Upper lobe of left lung (tissue), 4 donors: Measurements from ENCODE around the gene DIP2C.

Experiments
- EP300 ChIP-seq, 4 donors: sonication (generic); formaldehyde crosslinking; IDR thresholded peaks; one replicate each; pipeline ENCODE4 v1.5.1; 2017; ENCODE audit warnings: antibody characterized with exemption in 4 of 4, control low read depth in 2 of 4
- TF ChIP-seq, protein P1 (sequence below), 6 experiments: fragments of 450-650 bp in 4 of 6; fragments of 200-600 bp in 2 of 6; sonication (generic) in 2 of 6; IDR thresholded peaks; one replicate each; pipeline ENCODE4 v1.5.1; 2016 to 2019; ENCODE audit warnings: antibody characterized with exemption in 6 of 6

DNA sequence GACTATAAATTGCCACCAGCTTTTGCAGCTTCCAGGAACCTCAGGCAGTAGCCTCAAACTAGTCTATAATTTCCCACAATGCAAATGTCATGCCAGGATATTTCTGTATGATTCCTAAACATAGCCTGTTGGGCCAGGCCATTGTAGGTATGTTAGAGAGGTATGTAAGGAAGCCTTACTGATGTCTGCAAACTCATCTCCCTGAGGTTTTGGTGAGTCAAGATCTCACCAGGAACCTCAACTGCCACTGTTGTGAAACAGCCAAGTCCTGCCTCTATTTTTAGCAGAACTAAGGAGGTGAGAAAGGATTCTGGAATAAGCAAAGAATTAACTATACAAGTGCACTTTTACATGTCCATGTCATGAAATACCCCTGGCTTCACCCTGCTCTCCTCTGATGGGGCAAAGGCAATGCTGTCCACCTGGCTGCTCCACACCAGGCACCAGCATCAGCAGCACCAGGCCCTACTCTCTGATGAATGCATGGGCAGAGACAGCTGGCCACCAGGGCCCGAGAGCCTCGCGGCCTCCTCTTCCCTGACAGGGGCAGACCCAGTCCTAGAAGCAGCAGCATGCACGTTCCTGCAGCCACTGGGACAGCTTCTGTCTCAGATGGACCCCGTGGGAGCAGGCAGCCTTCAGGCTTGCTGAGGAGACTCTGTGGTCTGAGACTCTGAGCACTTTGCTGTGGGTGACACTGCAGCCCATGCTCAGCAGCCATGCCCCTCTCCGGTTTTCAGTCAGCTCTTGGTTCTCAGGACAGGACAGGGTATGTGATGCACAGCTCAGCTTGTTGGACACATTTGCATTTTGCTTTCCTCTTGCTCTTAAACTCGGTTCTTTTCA lies 407.0 kb downstream of the DIP2C start:
- no peak for TF ChIP-seq EP300 (IDR thresholded peaks at IDR 0.05)
- TF ChIP-seq, protein P1, sequence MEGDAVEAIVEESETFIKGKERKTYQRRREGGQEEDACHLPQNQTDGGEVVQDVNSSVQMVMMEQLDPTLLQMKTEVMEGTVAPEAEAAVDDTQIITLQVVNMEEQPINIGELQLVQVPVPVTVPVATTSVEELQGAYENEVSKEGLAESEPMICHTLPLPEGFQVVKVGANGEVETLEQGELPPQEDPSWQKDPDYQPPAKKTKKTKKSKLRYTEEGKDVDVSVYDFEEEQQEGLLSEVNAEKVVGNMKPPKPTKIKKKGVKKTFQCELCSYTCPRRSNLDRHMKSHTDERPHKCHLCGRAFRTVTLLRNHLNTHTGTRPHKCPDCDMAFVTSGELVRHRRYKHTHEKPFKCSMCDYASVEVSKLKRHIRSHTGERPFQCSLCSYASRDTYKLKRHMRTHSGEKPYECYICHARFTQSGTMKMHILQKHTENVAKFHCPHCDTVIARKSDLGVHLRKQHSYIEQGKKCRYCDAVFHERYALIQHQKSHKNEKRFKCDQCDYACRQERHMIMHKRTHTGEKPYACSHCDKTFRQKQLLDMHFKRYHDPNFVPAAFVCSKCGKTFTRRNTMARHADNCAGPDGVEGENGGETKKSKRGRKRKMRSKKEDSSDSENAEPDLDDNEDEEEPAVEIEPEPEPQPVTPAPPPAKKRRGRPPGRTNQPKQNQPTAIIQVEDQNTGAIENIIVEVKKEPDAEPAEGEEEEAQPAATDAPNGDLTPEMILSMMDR (IDR thresholded peaks at IDR 0.05): no peak
